B cell (primary cell): ENCODE results near the gene FBXL13. TPM values are rescaled to one million over a fixed set of nuclear protein-coding genes. Genes with fewer than 3 reads are reported as not detected.

Experiments used
- ATAC-seq: fragments of 200-7000 bp; cut with Tn5 transposase; one replicate; pipeline ENCODE4 v1.10.0; 2021; ENCODE audit warnings: low read depth, mild to moderate bottlenecking, moderate number of reproducible peaks, moderate library complexity
- CTCF ChIA-PET: fragments of 350-600 bp; sonication (Branson Sonifier 250); formaldehyde crosslinking; loops from one replicate; lab custom pipeline; 2021; ENCODE audit warnings: antibody characterized with exemption, inconsistent platforms; lab: Charles Lee
- POLR2A ChIA-PET: fragments of 350-600 bp; sonication (Branson Sonifier 250); formaldehyde crosslinking; loops from one replicate; lab custom pipeline; 2021; ENCODE audit warnings: antibody characterized with exemption; lab: Charles Lee
- DNase-seq: peaks from one replicate; pipeline ENCODE4 v3.0.0; 2013
- H2AFZ ChIP-seq: 2 replicates; pipeline ENCODE4 v1.6.1; 2012; ENCODE audit warnings: mild to moderate bottlenecking, low read depth, low read length; ENCODE audit not compliant: insufficient read depth, poor library complexity, severe bottlenecking
- H3K27ac ChIP-seq, 2 donors: 1 replicate in 1 of 2; 2 replicates in 1 of 2; pipeline ENCODE4 v1.5.1; 2012 to 2013; ENCODE audit warnings: low read length in 2 of 2, mild to moderate bottlenecking in 2 of 2, moderate library complexity in 1 of 2
- H3K27me3 ChIP-seq, 4 experiments: fragments of 200-600 bp in 1 of 4; sonication (generic) in 1 of 4; replicated peaks in 1 of 4; 1 replicate in 2 of 4; 2 replicates in 2 of 4; pipeline versions ENCODE4 v1.6.1 to v1.7.0; 2013 to 2016; ENCODE audit warnings: low read length in 3 of 4, mild to moderate bottlenecking in 2 of 4, mixed read lengths in 1 of 4, moderate library complexity in 1 of 4; ENCODE audit not compliant: insufficient read depth in 4 of 4, control insufficient read depth in 3 of 4; ENCODE audit errors: control extremely low read depth in 1 of 4
- H3K36me3 ChIP-seq, 2 experiments: replicated peaks in 1 of 2; 1 replicate in 1 of 2; 2 replicates in 1 of 2; pipeline versions ENCODE4 v1.6.1 to v1.7.1; 2013; ENCODE audit warnings: low read length in 1 of 2; ENCODE audit not compliant: insufficient read depth in 2 of 2, control insufficient read depth in 1 of 2; ENCODE audit errors: control extremely low read depth in 1 of 2, extremely low read depth in 1 of 2
- H3K4me1 ChIP-seq, 2 donors: fragments of 200-600 bp in 1 of 2; sonication (generic) in 1 of 2; 1 replicate in 1 of 2; 2 replicates in 1 of 2; pipeline versions ENCODE4 v1.5.1 to v1.6.1; 2013 to 2017; ENCODE audit warnings: low read length in 2 of 2; ENCODE audit not compliant: control insufficient read depth in 2 of 2, insufficient read depth in 2 of 2
- H3K4me2 ChIP-seq: replicated peaks from 2 replicates; pipeline ENCODE3; 2012; ENCODE audit warnings: mild to moderate bottlenecking, low read depth, low read length; ENCODE audit not compliant: poor library complexity, severe bottlenecking
- H3K4me3 ChIP-seq, 5 experiments: fragments of 200-600 bp in 1 of 5; sonication (generic) in 1 of 5; 1 replicate in 3 of 5; 2 replicates in 2 of 5; pipeline versions ENCODE4 v1.5.1 to v1.7.0; 2011 to 2016; ENCODE audit warnings: low read length in 4 of 5, mild to moderate bottlenecking in 4 of 5, low read depth in 2 of 5, control low read depth in 1 of 5, moderate library complexity in 1 of 5; ENCODE audit not compliant: insufficient read depth in 1 of 5; ENCODE audit errors: control extremely low read depth in 1 of 5, extremely low read depth in 1 of 5
- H3K79me2 ChIP-seq: fragments of 200-600 bp; sonication (generic); one replicate; pipeline ENCODE4 v1.6.0; 2016; ENCODE audit warnings: low read length; ENCODE audit not compliant: control insufficient read depth, insufficient read depth
- H3K9ac ChIP-seq: fragments of 200-600 bp; sonication (generic); 2 replicates; pipeline ENCODE4 v1.6.1; 2017; ENCODE audit warnings: mild to moderate bottlenecking, low read length, moderate library complexity
- H3K9me3 ChIP-seq, 3 donors: one replicate each; pipeline versions ENCODE4 v1.6.1 to v1.7.1; 2013; ENCODE audit warnings: low read length in 2 of 3; ENCODE audit not compliant: control insufficient read depth in 2 of 3, insufficient read depth in 1 of 3; ENCODE audit errors: control extremely low read depth in 1 of 3
- H4K20me1 ChIP-seq: 2 replicates; pipeline ENCODE4 v1.6.0; 2012; ENCODE audit warnings: mild to moderate bottlenecking, low read length; ENCODE audit not compliant: insufficient read depth, control insufficient read depth, poor library complexity, severe bottlenecking
- H3K27ac Mint-ChIP-seq: one replicate; pipeline ENCODE4 v1.8.0; 2021; ENCODE audit warnings: mixed read lengths
- H3K27me3 Mint-ChIP-seq: one replicate; pipeline ENCODE4 v1.8.0; 2021; ENCODE audit warnings: mixed read lengths
- H3K4me1 Mint-ChIP-seq: one replicate; pipeline ENCODE4 v1.8.0; 2021; ENCODE audit warnings: mixed read lengths
- H3K4me3 Mint-ChIP-seq: one replicate; pipeline ENCODE4 v1.8.0; 2021; ENCODE audit warnings: mixed read lengths
- H3K9me3 Mint-ChIP-seq: one replicate; pipeline ENCODE4 v1.8.0; 2022; ENCODE audit warnings: mixed read lengths; ENCODE audit not compliant: insufficient read depth
- EZH2 ChIP-seq: IDR thresholded peaks from 2 replicates; pipeline ENCODE4 v1.6.1; 2012; ENCODE audit warnings: borderline replicate concordance, low read depth, mild to moderate bottlenecking, moderate library complexity, low read length; ENCODE audit not compliant: insufficient read depth, poor library complexity, severe bottlenecking
- WGBS: methylation state at CpG from one replicate; pipeline ENCODE4 v1.1.5; 2013; ENCODE audit warnings: missing lambda C conversion rate; ENCODE audit not compliant: insufficient coverage; 5-methylcytosine and 5-hydroxymethylcytosine counted together
- intact Hi-C: fragments of 100-400 bp; cut with micrococcal nuclease; formaldehyde crosslinking; loops from one replicate; pipeline ENCODE4 v1.10.0; 2022
- polyA plus RNA-seq: library from polyadenylated mRNA; depleted of rRNA; stranded (reverse); fragments of >200 nt; gene quantifications from 2 replicates; pipeline ENCODE4 v1.2.3, GENCODE V29; 2012
- total RNA-seq, 2 donors: library from RNA; stranded (reverse); fragments of 120-200 nt in 1 of 2; gene quantifications; 1 replicate in 1 of 2; 2 replicates in 1 of 2; pipeline versions ENCODE4 v1.2.3 to v1.2.4, GENCODE V29; 2013 to 2022
- TF ChIP-seq, protein P1 (sequence below): fragments of 200-600 bp; IDR thresholded peaks from one replicate; pipeline ENCODE4 v1.8.0; 2022; ENCODE audit warnings: antibody characterized with exemption, mild to moderate bottlenecking

The FBXL13 gene
- total and polyA plus RNA-seq, 2 donors (not counting 1 experiment from before 2014, with no cell fraction given), result 0.22 to 4.0 TPM

DNA sequence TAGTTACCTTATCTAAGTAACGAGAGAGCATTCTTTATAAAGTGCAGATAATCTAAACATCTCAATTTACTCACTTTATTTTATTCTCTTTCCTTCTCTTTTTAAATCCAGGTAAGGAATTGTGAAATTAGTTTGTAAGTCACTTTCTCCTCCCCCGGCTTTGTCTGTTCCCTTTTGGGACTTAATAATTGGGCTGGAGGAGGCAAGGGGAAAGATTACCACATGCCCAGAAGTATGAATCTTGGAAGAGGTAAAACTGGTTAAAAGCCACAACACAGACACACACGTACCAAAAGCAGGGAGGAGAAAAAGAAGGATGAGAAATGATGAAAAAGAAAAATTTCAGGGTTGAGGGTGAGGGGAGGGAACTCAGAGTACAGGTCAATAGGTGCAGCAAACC, 225.1 kb downstream of the FBXL13 start:
- H3K27me3 Mint-ChIP-seq, result no peaks in the 10 kb centered on the region
- H3K27ac ChIP-seq, result no peak overlapping the region
- H3K4me3 ChIP-seq, result no peak overlapping the region
- no peak overlapping the region for H2AFZ ChIP-seq
- H3K9me3 Mint-ChIP-seq, result peaks cover 4% of the 10 kb centered on the region
- H3K36me3 ChIP-seq, result no peaks in the 10 kb centered on the region
- H4K20me1 ChIP-seq, result no peaks in the 10 kb centered on the region
- H3K4me1 Mint-ChIP-seq, result no peaks in the 10 kb centered on the region
- H3K4me1 ChIP-seq, result no peaks in the 10 kb centered on the region
- ChIA-PET CTCF (no interaction called here), POLR2A (no interaction called here)
- intact Hi-C loops, result no loop called here
- no peak for DNase-seq
- H3K9me3 ChIP-seq, result no peaks in the 10 kb centered on the region
- no peaks in the 10 kb centered on the region for H3K27me3 ChIP-seq
- TF ChIP-seq, protein P1, sequence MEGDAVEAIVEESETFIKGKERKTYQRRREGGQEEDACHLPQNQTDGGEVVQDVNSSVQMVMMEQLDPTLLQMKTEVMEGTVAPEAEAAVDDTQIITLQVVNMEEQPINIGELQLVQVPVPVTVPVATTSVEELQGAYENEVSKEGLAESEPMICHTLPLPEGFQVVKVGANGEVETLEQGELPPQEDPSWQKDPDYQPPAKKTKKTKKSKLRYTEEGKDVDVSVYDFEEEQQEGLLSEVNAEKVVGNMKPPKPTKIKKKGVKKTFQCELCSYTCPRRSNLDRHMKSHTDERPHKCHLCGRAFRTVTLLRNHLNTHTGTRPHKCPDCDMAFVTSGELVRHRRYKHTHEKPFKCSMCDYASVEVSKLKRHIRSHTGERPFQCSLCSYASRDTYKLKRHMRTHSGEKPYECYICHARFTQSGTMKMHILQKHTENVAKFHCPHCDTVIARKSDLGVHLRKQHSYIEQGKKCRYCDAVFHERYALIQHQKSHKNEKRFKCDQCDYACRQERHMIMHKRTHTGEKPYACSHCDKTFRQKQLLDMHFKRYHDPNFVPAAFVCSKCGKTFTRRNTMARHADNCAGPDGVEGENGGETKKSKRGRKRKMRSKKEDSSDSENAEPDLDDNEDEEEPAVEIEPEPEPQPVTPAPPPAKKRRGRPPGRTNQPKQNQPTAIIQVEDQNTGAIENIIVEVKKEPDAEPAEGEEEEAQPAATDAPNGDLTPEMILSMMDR, result no peak
- TF ChIP-seq EZH2, result no peak
- no CpG with 5 or more reads among the region's 3 CpGs for WGBS
- no peak overlapping the region for H3K4me2 ChIP-seq
- no peaks in the 10 kb centered on the region for H3K79me2 ChIP-seq
- ATAC-seq, result no peak
- no peak overlapping the region for H3K27ac Mint-ChIP-seq
- no peak overlapping the region for H3K9ac ChIP-seq
- H3K4me3 Mint-ChIP-seq, result no peak overlapping the region

DNA sequence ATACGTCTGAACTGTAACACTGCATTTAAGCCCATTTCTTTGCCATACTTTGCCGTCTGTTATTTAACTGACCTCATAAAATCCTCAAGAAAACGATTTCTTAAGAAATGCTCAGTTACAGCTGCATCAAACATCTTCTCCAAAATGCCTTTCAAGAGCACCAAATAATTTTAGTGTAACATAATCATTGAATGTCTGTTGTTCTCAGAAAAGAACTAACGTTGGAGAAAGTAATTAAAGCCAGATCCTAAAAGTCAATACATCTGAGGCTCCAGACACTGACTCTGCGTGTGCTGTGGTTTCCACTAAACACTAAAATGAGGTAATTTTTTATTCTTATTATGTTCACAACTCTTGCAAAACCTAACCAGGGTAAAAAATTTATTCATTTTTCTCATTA, 225.5 kb downstream of the FBXL13 start:
- H3K9me3 Mint-ChIP-seq, result peaks cover 4% of the 10 kb centered on the region
- ChIA-PET CTCF (no interaction called here), POLR2A (no interaction called here)
- Histone ChIP-seq H3K27ac (no peak overlapping the region), H3K4me2 (no peak overlapping the region), H3K4me3 (no peak overlapping the region), H3K27me3 (no peaks in the 10 kb centered on the region), H3K79me2 (no peaks in the 10 kb centered on the region), H3K9me3 (no peaks in the 10 kb centered on the region), H4K20me1 (no peaks in the 10 kb centered on the region), H3K36me3 (no peaks in the 10 kb centered on the region), H3K4me1 (no peaks in the 10 kb centered on the region), H2AFZ (no peak overlapping the region), H3K9ac (no peak overlapping the region)
- ATAC-seq (no peak), DNase-seq (no peak)
- intact Hi-C loops, result no loop called here
- H3K27ac Mint-ChIP-seq, result no peak overlapping the region
- H3K27me3 Mint-ChIP-seq, result no peaks in the 10 kb centered on the region
- TF ChIP-seq, protein P1, result no peak
- no peak for TF ChIP-seq EZH2
- no peaks in the 10 kb centered on the region for H3K4me1 Mint-ChIP-seq
- no peak overlapping the region for H3K4me3 Mint-ChIP-seq
- WGBS, result 100% methylated on average over 2 of the region's 5 CpGs
